ENCODE data around the gene NALCN.

DNA sequence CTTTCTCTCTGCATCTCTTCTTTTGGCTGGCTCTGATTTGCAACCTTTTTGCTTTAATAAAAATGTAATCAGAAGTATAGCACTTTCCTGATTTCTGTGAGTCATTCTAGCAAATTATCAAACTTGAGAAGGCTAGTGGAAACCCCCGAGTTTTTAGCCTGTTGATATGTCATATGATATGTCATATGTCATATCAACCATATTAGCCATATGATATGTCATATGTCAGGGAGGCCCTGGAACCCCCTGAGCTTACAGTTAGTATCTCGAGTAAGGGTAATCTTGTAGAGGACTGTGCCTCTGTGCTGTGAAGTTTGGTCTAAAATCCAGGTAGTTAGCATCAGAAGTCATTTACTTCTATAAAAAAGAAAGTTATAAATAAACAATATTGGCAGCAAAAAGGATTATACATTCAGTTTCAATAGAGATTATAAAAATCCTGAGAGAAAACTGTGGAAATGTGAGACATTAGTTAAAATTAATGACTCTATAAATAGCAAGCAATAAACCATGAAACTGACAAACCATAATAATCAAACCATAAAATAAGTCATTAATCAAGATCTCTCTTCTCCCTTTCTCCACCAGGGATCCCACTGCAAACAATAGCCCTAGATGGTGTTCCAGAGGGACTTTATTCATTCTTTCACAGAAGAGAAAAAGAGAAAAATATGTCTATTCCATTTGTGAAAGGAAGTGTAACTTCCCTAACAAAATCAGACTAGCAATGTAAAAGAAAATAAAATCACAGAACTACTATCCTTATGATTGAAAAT lies 167.4 kb downstream of the NALCN start:
- TF ChIP-seq, protein P1, sequence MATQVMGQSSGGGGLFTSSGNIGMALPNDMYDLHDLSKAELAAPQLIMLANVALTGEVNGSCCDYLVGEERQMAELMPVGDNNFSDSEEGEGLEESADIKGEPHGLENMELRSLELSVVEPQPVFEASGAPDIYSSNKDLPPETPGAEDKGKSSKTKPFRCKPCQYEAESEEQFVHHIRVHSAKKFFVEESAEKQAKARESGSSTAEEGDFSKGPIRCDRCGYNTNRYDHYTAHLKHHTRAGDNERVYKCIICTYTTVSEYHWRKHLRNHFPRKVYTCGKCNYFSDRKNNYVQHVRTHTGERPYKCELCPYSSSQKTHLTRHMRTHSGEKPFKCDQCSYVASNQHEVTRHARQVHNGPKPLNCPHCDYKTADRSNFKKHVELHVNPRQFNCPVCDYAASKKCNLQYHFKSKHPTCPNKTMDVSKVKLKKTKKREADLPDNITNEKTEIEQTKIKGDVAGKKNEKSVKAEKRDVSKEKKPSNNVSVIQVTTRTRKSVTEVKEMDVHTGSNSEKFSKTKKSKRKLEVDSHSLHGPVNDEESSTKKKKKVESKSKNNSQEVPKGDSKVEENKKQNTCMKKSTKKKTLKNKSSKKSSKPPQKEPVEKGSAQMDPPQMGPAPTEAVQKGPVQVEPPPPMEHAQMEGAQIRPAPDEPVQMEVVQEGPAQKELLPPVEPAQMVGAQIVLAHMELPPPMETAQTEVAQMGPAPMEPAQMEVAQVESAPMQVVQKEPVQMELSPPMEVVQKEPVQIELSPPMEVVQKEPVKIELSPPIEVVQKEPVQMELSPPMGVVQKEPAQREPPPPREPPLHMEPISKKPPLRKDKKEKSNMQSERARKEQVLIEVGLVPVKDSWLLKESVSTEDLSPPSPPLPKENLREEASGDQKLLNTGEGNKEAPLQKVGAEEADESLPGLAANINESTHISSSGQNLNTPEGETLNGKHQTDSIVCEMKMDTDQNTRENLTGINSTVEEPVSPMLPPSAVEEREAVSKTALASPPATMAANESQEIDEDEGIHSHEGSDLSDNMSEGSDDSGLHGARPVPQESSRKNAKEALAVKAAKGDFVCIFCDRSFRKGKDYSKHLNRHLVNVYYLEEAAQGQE (IDR thresholded peaks at IDR 0.05; ENCODE audit: low read depth): no peak
- no peak for TF ChIP-seq EP300 (IDR thresholded peaks at IDR 0.05; ENCODE audit: borderline replicate concordance)
- no peak for TF ChIP-seq TEAD4 (IDR thresholded peaks at IDR 0.05)
- TF ChIP-seq TAF1 (IDR thresholded peaks at IDR 0.05; ENCODE audit: low read depth): no peak
- TF ChIP-seq, protein P2, sequence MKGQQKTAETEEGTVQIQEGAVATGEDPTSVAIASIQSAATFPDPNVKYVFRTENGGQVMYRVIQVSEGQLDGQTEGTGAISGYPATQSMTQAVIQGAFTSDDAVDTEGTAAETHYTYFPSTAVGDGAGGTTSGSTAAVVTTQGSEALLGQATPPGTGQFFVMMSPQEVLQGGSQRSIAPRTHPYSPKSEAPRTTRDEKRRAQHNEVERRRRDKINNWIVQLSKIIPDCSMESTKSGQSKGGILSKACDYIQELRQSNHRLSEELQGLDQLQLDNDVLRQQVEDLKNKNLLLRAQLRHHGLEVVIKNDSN (IDR thresholded peaks at IDR 0.05): no peak
- TF ChIP-seq CREB1 (IDR thresholded peaks at IDR 0.05; ENCODE audit: low read depth): no peak

Measured in Ishikawa (cell line).